Kidney tubule cell (primary cell): ENCODE results near the gene TNK2.
A peak's percentile ranks its signal among the peaks of the same experiment; 100 is the strongest.
"Not testable (repeated sequence)": the region's sequence is repeated elsewhere in the genome, so short reads cannot be mapped to it uniquely, and the experiment has no call there.

ENCODE experiments used
- DNase-seq: peaks from one replicate; pipeline ENCODE4 v3.0.0-alpha.2; 2018; ENCODE audit warnings: low spot score

Gene TNK2

DNA sequence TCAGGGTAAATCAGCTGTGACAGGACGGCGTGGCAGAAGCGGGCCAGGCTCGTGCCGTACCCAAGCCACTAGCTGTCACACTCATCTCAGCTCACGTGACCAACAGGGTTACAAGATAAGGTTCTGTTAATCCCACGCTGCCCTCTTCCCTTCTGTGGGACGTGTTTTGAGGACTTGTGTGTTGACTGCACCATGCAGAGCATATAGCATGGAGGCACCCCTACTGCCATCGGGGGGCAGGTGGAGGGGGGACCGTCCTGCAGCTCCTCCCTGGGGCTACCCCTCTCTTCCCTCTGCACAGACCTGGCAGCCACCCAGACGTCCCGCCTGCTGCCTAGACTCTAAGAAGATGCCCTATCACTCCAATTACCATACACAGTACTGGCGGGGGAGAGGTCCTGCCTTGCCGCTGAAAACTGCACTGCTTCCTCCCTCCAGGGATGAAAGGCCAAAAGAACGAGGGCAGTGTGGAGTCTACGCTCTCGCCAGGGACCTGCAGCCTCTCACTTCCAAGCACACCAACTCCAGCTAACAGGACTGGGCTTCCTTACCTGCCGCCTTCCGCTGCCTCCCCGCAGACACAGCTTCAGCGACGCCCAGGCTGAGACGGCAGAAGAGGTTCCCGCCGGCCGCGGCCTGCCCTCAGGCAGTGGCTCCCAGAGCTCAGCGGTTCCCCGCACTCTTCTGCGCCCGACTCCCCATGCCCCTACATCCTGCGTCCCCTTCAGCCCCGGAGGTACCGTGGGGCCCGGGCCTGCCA is at the start of gene TNK2:
Gene TNK2, minus strand, starts transcription at position 618 of the 760 bp plus-strand sequence. CDS start 19,963 bp downstream, outside the sequence.
- DNase-seq = peak; percentile 62

DNA sequence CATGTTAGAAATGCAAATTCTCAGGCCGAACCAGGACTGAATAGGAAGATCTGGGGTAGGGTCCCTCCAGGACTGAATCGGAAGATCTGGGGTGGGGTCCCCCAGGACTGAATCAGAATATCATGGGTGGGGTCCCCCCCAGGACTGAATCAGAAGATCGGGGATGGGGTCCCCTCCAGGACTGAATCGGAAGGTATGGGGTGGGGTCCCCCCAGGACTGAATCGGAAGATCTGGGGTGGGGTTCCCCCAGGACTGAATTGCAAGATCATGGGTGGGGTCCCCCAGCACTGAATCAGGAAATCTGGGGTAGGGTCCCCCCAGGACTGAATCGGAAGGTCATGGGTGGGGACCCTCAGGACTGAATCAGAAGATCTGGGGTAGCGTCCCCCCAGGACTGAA is 48.2 kb upstream of the TNK2 start:
- no peak for DNase-seq

DNA sequence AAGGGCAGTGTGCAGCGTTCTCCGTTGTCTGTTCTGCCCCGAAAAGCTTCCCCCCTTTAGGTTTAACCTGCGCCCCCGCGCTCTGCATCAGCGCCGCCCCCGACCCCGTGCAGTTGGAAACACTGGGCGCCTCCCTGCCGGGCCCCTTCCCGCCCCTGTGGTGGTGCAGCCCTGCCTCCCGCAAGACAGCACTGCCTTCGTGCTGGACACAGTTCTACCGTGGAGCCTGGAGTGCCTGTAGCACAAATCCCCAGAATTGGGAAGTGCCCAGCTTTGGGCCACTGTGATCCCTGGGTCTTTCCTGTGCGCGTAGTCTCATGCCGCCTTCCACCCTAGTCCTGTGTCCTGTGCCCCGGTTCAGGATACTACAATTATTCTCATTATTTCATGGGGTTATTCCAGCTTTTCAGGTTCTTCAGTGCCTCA is 47.1 kb upstream of the TNK2 start:
- not testable (repeated sequence) for DNase-seq

DNA sequence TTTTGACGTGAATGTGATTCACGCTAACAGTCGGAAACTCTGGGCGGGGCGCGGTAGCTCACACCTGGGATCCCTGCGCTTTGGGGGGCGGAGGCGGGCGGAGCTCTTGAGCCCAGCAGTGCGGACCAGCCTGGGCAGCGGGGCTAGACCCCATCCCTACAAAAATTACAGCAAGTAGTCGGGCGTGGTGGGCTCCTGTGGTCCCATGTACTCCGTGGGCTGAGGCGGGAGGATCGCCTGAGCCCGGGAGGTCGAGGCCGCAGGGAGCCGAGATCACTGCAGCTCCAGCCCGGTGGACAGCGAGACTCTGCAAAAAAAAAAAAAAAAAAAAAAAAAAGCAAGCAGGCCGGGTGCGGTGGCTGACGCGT is 46.4 kb upstream of the TNK2 start:
- not testable (repeated sequence) for DNase-seq

DNA sequence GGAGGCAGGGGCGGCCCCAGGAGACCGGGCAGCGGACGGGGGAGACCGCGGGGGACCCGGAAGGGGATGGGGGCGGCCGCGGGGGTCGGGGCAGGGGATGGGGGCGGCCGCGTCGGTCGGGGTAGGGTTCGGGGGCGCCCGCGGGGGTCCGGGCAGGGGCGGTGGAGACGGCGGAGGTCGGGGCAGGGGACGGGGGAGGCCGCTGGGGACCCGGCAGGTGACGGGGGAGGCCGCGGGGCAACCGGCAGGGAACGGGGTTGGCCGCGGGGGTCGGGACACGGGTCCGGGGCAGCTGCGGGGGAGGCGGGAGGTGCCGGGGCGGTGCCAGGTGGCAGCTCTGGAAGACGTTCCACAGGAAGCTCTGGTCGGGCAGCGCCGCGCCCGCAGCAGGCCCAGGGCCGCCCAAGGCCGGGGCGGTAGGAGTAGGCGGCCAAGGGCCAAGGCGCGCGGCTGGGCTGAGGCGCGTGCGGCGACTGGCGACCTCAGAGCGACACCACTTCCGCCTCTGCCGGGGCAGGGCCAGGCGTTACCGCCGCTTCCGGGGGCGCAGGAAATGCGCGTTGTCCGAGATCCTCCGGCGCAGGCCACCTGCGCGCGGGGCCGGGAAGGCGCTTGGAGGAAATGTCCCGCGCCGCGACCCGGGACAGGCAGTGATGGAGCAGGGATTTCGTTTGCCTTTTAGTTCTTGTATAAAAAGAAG is 45.9 kb upstream of the TNK2 start:
- peak; percentile 81 for DNase-seq

DNA sequence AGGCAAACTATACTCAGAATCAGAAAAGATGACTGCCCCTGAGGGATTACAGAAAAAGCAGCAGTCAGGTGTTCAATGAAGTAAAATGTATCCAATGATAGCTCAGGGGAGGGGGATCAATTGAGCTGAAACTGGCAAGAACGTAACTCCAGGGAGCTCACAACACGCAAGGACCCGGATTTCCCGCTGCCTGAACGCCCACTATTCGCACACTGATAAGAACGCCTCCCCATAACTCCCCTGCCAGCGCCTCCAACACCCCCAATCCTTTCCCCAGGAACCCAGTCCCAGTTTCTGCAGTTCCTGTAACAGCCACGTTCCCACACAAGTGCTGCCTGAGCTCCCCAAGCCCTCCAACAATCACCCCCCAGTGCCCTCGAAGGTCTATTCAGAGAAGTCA is 44.2 kb upstream of the TNK2 start:
- not testable (repeated sequence) for DNase-seq

DNA sequence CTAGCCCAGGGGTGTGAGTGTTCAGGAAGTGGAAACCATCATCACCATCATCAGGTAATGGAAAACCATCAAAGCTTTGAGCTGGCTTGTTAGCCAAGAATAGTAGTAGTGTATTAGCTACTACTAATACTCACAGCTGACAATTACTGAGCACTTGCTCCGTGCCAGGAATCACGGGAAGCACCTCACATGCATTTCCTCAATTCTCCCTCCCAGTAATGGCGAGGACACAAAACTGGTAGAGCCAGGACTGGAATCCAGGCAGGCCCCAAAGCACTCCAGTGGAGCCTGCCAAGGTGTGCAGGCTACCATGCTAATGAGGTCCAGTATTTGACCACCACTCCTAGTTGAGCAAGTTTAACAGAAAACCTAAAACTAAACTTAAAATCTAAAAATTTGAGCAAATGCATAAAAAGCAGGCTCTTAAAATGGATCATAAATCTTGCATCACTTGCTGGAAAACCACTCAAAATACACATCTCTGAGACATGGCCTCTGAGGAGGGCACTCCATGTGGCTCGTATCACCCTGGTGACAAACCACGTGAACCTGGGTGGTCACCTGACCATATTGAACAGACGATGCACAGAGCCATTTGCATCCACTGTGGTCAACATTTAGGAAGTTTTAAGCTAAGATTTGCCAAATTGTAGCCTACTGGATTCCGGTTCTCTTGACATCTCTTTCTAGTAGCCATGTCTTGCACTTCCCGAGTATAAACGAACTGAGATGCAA is 43.3 kb upstream of the TNK2 start:
- DNase-seq = not testable (repeated sequence)

DNA sequence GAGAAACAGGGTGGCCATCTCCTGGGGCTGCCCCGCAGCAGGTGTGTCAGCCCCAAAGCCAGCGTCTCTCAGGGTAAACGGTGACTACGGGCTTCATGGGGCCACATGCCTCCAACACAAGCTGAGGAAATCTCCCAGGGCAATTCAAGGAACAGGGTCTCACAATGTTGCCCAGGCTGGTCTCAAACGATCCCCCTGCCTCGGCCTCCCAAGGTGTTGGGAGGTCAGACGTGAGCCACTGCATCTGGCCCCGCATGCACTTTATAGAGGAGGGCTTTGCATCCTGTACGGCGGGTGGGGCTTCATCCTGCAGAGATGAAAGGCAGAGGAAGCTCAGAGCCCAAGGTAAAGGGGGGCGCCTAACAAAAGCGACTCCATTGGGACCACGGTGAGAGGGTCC is 42.4 kb upstream of the TNK2 start:
- not testable (repeated sequence) for DNase-seq

DNA sequence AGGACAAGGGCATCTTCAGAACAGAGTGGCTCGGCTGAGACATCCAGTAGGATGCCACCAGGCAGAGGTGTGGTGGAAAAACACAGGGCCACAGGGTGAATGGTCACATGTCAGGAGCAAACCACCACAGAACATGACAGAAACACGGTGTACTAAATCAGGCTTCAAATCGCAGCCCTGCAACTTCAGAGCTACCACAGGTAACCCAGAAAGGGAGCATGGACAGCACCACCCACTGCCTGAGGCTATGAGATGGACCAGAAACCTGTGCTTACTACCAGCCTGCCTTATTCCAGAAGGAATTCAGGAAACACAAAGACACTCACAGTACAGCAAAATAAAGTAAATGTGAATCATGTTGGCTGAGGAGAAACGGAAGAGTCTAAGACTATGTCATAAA is 41.8 kb upstream of the TNK2 start:
- DNase-seq = not testable (repeated sequence)

DNA sequence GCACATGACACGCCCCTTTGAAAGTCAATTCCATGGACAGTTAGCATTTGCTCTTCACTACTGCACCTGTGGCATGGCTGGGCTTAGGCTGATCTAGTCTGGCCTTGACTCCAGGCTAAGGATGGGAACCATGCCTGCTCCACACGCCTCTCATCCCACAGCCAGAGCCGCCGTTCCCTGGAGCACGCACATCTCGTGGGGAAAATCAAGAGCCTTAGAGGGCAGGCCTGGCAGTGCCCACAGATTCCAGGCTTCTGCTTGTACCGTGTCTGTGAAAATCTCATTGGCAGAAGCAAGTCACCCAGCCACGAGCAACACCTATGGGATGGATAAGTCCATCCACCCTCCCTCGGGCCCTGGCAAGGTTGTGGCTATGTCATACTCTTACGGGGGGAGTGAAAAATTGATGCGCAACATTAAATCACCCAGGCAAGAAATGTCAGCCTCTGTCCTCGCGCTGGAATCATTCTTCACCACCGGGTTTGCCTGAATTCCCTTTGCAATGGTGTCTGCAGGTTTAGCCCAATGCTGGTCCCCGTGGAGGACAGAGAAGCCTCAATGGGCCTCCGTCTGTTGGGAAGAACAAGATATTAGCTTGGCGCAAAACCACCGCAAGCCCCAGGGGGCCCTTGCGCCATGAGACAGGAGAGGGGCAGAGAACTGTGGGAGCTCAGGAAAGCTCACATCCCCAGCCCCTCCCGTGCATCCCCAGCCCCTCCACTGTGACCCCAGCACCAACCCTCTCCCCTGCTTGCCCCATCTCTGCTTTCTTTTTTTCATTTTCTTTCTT is 38.8 kb upstream of the TNK2 start:
- not testable (repeated sequence) for DNase-seq

DNA sequence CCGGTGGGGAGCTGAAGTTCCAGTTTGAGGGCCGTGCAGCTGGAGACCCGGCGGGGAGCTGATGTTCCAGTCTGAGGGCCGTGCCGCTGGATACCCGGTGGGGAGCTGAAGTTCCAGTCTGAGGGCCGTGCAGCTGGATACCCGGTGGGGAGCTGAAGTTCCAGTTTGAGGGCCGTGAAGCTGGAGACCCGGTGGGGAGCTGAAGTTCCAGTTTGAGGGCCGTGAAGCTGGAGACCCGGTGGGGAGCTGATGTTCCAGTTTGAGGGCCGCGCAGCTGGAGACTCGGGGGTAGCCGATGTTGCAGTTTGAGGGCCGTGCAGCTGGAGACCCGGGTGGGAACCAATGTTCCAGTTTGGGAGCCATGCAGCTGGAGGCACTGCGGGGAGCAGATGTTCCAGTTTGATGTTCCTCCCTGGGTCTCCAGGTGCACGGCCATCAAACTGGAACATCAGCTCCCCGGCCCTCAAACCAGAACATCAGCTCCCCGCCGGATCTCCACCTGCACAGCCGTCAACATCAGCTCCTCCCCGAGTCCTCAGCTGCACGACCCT is 33.0 kb upstream of the TNK2 start:
- DNase-seq = not testable (repeated sequence)

DNA sequence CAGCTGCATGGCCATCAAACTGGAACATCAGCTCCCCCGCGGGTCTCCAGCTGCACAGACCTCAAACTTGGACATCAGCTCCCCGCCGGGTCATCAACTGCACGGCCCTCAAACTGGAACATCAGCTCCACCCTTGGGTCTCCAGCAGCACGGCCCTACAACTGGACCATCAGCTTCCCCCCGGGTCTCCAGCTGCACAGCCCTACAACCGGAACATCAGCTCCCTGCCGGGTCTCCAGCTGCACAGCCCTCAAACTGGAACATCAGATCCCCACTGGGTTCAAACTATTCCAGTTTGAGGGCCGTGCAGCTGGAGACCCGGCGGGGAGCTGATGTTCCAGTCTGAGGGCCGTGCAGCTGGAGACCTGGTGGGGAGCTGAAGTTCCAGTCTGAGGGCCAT is 32.5 kb upstream of the TNK2 start:
- DNase-seq = not testable (repeated sequence)

DNA sequence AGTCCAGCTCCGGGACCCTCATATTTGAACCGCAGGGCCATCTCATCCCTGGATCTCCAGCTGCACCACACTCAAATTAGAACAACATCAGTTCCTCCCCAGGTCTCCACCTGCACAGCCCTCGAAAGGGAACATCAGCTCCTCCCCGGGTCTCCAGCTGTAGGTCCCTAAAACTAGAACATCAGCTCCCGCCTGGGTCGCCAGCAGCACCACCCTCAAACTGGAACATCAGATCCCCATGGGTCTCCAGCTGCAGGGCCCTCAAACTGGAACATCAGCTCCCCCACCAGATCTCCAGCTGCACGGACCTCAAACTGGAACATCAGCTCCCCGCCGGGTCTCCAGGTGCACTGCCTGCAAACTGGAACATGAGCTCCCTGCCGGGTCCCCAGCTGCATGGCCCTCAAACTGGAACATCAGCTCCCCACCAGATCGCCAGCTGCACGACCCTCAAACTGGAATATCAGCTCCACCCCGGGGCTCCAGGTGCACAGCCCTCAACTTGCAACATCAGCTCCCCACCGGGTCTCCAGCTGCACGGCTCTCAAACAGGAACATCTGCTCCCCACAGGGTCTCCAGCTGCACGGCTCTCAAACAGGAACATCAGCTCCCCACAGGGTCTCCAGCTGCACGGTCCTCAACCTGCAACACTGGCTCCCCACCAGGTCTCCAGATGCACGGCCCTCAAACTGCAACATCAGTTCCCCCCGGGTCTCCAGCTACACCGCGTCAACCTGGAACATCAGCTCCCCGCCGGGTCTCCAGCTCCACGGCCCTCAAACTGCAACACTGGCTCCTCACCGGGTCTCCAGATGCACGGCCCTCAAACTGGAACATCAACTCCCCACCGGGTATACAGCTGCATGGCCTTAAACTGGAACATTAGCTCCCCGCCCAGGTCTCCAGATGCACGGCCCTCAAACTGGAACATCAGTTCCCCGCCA is 31.4 kb upstream of the TNK2 start:
- DNase-seq = not testable (repeated sequence)

DNA sequence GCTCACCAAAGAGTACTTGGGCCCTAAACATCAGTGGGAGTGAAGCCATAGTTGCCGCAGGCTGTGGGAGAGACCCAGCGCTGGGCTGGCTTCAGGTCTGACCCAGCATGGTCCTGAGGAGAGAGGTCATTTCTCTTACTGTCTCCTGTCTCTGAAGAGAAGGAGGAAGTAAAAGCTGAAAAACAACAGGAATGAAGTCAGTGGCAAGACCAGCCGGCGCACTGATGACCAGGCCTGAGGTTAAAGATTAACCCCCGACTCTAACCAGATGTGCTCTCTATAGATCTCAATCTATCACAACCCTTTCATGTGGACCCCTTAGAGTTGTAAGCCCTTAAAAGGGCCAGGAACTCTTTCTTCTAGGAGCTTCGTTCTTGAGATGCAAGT is 24.7 kb upstream of the TNK2 start:
- DNase-seq = peak; percentile 62

DNA sequence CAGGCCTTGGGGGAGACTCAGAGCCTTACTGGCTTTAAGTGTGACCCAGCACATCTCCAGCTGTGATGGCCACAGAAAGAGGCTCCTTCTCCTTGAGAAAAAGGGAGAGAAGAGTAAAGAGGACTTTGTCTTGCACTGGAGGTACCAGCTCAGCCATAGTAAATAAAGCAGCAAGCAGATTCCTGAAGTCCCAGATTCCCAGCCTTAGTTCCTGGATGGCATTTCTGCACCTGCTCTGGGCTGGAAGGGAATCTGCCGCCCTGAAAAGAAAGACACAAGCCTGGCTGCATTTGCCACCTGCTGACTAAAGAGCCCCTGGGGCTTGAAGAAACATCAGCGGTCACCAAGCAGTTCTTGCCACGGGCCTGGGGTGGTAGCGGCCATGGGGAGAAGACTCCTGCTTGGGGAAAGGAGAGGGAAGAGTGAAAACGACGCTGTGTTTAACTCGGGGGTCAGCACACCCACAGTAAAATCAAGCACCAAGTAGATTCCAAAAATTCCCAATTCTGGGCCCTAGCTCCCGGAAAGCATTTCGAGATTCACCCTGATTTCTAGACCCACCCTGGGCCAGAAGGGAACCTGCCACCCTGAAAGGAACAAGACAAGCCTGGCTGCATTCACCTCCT is 24.2 kb upstream of the TNK2 start:
- DNase-seq = no peak

DNA sequence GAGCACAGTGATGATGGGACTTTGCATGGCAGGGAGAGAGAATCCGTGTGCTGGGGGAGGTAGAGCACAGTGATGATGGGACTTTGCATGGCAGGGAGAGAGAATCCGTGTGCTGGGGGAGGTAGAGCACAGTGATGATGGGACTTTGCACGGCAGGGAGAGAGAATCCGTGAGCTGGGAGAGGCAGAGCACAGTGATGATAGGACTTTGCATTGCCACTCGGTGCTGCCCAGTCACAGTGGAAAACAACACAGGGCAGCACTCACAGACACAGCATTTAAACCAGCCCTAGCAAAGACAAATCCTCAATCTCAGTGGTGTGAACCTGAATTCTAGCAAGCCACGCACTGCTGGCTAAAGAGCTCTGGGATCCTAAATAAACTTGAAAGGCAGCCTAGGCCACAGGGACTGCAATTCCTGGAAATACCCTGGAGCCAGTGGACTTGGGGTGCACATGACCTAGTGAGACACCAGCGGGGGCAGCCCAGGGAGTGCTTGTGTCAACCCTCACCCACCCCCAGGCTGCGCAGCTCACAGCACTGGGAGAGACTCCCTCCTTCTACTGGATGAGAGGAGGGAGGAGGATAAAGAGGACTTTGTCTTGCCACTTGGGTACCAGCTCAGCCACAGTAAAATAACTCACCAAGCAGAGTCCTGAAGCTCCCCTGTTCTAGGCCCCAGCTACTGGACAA is 23.4 kb upstream of the TNK2 start:
- no peak for DNase-seq

DNA sequence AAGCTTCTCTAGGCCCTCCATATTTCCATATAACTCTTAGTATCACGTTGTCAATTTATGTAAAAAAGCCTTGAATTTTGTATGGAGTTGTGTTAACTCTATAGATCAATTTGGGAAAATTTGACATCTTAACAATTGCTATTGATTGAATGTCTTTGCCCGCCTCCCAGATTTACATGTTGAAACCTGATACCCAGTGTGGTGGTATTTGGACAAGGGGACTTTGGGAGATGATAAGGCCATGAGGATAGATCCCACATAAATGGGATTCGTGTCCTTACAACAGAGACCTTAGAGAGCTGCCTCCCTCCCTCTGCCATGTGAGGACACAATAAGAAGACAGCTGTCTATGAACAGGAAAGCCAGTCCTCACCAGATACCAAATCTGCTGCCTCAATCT is 21.1 kb upstream of the TNK2 start:
- DNase-seq = no peak

DNA sequence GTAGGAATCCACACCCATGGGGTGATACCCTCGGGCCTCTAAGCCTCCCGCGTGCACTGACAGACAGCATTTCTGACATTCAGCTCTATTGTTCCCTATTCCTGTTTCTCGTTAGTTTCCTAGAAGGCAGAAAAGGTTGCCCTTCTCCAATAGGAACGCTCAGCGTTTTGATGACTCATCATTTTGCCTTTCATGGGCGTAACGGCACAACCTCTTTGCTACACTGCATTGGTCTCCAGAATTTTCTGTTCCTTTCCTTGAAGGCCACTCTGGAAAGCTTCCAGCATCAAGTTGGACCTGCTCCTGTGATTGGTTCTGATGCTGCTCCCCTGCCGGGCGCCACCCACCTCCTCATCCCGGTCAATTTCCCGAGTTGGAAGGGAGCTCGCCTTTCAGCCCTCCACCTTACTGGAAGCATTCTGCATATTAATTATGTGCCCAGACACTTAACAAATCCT is 13.0 kb upstream of the TNK2 start:
- DNase-seq = no peak

DNA sequence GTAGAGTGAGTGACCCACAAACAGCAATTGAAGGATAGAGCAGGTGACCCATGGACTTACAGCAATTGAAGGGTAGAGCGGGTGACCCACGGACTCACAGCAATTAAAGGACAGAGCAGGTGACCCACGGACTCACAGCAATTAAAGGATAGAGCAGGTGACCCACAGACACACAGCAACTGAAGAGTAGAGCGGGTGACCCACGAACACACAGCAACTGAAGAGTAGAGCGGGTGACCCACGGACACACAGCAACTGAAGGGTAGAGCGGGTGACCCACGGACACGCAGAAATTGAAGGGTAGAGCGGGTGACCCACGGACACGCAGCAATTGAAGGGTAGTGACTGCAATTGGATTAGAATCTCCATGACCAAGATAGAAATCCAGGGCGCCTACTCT is 9.8 kb upstream of the TNK2 start:
- no peak for DNase-seq
